Vagina (tissue), 2 donors: Measurements from ENCODE around the gene NYNRIN.

Experiments
- CTCF ChIP-seq, 3 experiments: fragments of 450-650 bp in 2 of 3; fragments of 200-600 bp in 1 of 3; sonication (generic) in 1 of 3; IDR thresholded peaks; one replicate each; pipeline ENCODE4 v1.5.1; 2017 to 2019; ENCODE audit warnings: antibody characterized with exemption in 3 of 3, mild to moderate bottlenecking in 2 of 3, moderate library complexity in 2 of 3
- POLR2A ChIP-seq, 2 donors: fragments of 450-650 bp; IDR thresholded peaks; one replicate each; pipeline ENCODE4 v1.6.1; 2017; ENCODE audit warnings: antibody characterized with exemption in 2 of 2, mild to moderate bottlenecking in 2 of 2, moderate library complexity in 2 of 2

- no peak for TF ChIP-seq CTCF (IDR thresholded peaks at IDR 0.05)
- no peak for TF ChIP-seq POLR2A (IDR thresholded peaks at IDR 0.05)
Measured at GRCh38 chr14:24438223-24439097, 39.7 kb downstream of the NYNRIN start.
